ENCODE results near the gene PDPK1.
"Not testable (repeated sequence)": the region's sequence is repeated elsewhere in the genome, so short reads cannot be mapped to it uniquely, and the experiment has no call there.

PDPK1 gene

DNA sequence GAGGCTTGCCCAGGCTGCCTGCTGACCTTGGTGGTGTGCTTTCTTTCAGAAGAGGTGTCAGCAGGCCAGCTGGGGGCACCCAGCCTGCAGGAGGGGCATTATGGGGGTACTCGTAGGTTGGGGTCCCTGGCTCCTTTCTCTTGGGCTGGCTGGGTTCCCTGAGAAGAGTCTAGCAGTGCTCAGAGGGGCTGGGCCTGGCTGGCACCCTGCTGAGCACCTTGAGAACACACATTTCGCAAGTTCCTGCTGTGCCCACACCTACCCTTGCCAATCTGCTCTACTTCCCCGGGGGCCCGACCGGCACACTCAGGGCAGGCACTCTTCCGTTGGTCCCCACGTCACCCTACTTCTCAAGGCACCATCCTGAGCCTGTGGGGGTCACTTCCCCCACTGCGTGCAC is 11.7 kb upstream of the PDPK1 start:
- DNase-seq, result no peak

DNA sequence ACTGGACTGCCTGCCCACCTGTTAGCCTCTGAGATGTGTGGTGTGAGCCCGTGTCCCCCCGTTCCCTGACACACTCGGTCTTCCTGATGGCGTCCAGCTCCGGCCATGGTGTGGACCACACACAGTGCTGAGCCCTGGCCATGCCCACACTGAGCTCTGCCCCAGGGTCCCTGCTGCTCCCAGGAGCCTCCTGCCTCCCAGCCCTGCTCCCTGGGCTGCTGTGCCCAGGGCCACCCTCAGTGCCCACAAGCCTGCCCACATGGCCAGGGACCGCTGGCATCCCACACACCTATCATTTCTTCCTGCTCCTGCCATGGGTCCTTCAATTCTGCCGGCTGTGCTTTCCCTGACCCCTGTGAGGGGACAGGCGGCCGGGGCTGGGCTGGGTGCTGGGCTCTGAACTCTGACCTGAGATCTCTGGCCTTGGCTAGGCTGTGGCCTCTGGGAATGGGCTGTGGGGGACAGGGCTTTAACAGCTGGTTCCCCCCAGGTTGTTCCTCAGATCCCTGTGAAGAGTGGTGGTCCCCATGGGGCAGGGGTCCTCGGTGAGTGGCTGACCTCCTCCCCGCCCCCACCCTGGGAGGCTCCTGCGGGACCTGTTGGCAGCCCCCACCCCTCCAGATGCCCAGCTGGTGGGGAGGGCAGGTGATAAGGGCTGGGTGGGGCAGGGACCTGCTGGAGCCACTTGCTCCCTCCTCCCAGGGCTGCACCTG is 10.6 kb upstream of the PDPK1 start:
- DNase-seq, result no peak

DNA sequence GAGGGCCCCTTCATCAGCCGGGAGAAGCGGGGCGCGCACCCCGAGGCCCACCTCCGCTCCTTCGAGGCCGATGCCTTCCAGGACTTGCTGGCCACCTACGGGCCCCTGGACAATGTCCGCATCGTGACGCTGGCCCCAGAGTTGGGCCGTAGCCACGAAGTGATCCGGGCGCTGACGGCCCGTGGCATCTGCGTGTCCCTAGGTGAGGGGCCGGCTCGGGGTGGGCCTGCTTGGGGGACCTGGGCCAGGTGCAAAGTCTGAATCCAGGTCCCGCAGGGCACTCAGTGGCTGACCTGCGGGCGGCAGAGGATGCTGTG is 10.1 kb upstream of the PDPK1 start:
- no peak for DNase-seq

DNA sequence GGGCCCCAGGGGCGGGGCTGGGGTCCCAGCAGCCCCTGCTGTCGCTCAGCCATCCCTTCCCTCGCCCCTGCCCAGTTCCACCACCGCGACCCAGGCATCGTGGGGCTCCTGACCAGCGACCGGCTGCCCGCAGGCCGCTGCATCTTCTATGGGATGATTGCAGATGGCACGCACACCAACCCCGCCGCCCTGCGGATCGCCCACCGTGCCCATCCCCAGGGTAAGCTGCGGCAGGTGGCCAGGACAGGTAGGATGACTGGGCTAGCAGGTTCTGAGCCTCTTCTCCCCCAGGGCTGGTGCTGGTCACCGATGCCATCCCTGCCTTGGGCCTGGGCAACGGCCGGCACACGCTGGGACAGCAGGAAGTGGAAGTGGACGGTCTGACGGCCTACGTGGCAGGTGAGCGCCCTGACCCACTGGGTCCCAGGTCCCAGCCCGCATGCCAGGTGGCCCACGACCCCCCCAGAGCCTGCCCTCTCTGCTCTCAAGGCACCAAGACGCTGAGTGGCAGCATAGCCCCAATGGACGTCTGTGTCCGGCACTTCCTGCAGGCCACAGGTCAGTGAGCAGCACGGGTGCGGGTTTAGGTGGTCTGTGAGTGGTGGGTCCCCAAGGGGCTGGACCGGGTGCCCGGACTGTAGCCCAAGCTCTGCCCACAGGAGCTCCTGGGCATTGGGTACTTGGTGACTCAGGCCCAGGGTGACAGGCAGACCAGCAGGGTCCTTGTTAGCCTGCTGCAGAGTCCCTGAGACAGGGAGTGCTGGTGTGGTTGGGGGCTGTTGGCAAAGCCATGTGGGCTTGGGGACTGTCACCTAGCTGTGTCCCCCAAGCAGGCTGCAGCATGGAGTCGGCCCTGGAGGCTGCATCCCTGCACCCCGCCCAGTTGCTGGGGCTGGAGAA is 9.4 kb upstream of the PDPK1 start:
- DNase-seq, result no peak

DNA sequence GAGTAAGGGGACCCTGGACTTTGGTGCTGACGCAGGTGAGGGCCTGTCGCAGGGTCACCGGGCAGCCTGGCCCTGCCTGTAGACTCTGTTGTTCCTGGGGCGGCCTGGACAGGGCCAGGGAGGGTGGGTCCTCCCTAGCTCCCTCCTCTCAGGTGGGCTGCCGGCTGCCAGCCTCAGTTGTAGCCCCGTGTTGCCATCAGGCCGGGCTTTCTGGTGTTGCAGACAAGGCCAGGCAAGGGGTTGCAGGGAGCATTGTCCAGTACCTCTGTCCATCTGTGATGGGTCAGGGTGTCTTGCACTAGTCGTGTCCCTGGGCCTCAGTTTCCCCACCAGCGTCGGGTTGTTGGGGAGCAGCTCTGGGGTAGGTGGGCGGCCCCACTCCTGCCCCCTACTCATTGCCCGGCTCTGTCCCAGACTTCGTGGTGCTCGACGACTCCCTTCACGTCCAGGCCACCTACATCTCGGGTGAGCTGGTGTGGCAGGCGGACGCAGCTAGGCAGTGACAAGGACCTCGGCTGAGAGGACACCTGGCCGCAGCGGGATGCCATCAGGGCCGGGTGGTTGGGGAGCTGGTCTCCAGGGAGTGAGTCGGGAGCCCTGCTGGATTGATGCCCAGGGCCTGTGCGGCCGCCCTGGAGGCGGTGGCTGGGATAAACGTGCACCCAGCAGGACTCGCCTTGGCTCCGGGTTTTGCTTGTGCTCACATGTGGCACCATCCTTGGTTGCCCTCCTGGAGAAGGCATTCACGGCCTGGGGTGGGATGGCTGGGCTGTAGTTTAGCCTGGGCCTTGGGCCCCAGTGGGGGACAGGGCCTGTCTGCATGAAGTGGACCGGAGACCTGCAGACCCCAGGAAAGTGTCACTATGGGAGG is 8.5 kb upstream of the PDPK1 start:
- DNase-seq, result no peak

DNA sequence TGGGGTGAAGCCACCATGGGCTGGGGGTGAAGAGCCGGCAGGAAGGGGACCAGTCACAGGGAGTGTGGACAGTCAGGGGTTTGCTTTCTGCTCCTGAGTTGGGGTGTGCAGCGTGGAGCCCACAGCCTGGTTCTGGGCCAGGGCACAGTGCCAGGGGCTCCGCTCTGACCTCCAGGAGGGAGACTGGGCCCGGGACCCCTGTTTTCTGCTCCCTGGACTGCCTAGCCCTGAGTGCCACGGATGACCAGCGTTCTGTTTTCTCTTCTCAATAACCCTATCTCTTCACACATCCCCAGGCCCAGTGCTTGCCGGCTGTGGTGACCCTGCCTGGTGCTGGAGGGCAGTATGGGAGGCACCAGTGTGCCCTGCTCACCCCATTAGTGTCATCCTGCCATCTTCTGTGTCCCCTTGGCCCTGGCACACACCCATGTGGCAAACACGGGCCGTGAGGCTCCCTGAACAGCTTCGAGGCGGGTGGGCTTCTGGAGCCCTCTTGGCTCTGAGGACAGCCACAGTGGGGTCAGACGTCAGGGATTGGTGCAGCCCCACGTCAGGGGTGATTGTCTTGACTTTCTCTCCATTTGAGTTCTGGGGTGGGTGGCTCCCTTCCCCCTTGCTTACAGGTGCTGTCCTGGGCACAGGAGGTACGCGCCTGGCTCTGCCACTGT is 7.7 kb upstream of the PDPK1 start:
- no peak for DNase-seq

DNA sequence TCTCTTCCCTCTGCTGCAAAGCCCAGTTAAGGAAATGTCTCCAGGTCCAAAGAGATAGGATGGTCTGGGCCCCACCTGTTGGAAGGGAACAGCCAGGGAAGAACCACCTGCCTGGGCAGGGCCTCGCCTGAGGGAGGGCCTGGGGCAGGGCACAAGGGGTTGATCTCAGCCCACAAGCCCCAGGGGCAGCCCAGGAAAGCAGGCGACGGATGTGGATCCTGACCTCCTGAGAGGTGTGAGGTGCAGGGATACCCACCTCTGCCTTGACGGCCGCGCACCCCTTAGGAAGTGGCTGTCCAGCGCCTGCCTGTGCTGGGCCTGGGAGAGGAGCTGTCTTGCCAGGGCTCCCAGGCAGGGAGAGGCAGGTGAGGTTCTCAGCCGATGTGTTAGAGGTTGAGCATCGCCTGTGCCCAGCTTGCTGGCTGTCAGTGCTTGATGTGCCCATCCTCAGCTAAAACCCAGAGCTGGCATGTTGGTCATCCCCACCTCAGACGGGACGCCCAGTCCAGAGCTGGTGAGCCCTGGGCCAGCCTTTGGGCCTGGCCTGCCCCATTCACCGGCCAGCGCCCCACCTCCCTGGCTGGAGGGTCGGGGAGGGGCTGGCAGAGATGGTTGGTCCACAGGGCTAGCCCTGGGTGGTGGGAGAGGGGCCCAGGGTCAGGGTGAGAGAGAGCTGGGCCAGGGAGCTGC is 7.0 kb upstream of the PDPK1 start:
- no peak for DNase-seq

DNA sequence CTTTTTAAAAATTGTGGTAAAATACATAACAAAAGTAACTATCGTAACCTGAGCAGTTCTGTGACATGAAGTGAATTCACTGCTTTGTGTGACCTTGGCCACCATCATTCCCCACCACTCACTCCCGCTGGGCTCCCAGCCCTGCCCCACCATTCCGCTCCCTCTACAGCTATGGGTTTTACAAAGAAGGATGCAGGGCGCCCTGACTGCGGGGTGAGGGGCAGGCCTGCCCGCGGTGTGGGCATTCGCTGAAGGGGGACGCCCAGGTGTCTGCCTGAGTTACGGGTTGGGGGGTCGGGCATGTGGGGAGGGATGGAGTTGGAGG is 6.5 kb upstream of the PDPK1 start, which contains the start of gene CEMP1:
CEMP1 (minus strand) TSS at position 38 of the 325 bp plus-strand sequence. CDS start 335 bp downstream, outside the sequence.
- no peak for DNase-seq

DNA sequence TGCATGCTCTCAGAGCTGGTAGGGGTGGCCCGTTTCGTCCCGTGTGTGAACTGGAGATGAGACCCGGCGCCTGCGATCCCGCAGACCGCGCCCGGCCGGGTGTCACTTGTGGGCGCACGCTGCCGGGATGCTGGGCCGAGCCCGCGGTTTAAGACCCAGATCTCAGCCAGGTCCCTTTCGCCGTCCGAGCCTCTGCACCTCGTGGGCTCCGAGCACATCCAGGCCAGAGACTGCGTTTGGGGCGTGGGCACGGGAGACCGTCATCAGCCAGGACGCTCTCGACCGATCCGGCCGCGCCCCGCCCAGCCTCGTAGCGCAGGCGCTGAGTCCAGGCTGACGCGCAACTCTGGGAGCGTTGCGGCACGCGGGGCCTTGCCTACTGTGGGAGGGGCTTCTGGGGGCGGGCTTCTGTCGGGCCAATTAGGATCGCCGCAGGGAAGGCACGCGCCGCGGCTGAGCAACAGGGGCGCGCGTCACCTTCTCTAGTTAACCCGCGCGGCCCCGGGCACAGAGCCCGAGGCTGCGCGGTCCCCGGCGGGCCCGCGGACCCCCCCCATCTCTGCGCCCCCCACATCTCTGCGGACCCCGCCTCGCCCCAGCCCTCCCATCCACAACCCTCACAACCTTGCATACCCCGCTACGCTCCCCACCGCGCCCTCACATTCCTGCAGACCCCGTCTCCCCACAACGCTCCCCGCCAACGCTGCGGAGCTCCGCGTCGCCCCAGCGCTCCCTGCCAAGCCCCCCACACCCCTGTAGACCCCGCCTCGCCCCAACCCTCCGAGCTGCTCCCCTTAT is 5.9 kb upstream of the PDPK1 start:
- peak; percentile 82 for DNase-seq

DNA sequence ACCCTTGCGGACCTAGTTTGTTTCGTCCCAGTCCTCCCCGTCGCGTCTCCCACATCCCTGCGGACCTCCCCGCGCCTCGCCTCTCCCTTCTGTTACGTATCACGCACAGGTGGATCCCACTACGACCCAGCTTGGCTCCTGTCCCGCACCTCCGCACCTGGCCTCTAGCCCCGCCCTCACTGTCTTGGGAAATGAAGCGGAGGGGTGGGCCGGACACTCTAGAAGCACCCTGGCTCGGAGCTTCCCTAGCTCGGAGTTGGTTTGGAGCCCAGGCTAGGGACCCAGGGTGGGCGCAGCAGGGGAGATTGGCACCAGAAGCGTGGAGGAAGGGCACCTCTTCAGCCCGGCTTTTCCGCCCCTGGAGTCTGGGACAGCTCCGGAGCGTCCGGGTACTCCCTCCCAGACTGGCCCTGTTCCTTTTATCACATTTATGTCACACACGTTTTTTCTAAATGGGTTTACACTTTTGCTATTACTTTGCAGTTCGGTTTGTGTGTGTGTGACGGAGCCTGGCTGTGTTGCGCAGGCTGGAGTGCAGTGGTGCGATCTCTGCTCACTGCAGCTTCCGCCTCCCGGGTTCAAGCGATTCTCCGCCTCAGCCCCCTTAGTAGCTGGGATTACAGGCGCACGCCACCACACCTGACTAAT is 5.2 kb upstream of the PDPK1 start:
- no peak for DNase-seq

DNA sequence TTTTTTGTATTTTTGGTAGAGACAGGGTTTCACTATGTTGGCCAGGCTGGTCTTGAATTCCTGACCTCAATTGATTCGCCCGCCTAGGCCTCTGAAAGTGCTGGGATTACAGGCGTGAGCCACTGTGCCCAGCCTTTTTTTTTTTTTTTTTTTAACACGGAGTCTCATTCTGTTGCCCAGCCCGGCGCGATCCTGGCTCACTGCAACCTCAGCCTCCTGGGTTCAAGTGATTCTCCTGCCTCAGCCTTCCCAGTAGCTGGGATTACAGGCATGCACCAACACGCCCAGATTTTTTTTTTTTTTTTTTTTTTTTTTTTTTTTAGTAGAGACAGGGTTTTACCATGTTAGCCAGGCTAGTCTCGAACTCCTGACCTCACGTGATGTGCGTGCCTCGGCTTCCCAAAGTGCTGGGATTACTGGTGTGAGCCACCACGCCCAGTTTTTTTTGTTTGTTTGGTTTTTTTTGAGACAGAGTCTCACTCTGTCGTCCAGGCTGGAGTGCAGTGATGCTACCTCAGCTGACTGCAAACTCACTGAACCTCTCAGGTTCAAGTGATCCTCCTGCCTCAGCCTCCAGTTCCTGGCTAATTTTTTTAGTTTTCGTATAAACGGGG is 4.6 kb upstream of the PDPK1 start:
- DNase-seq, result not testable (repeated sequence)

DNA sequence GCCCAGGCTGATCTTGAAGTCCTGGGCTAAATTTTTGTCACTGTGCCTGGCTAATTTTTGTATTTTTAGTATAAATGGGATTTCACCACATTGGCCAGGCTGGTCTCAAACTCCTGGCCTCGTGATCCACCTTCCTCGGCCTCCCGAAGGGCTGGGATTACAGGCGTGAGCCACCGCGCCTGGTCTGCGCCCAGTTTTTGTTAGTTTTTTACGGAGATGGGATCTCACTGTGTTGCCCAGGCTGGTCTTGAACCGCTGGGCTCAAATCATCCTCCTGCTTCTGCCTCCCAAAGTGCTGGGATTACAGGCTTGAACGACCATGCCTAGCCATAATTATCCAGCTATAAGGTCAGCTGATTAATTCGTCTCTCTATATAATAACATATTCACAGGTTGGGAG is 3.9 kb upstream of the PDPK1 start:
- DNase-seq, result no peak

DNA sequence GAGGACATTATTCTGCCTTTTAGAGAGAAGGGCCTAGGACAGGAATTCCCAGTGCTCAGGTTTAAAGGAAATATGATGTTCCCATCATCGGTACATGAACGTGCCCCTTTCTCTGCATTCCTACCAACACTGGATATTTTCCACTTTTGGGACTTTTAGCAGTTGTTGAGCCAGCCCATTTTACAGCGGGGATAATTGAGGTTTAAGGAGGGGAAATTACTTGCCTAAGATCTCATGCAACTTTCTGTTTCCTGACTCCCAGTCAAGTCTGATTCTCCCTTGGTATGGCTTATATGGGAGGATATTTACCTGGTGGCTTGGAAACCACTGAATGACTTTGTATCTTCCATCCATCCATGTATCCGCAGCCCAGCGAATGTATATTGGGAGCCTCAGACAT is 3.5 kb upstream of the PDPK1 start:
- not testable (repeated sequence) for DNase-seq

DNA sequence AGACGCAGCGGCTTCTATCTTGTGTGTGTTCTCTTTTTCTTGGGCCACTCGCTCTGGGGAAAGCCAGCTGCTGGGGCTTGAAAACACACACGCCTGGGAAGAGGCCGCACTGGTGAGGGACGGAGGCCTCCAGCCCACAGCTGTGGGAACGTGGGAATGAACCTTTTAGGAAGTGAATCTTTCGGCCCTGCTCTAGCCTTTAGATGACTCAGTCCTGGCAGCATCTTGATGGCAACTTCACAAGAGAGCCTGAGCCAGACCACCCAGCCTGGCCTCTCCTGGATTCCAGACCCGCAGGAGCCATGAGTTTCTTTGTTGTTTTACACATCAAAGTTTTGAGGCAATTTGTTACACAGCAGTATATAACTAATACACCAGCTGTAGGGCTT is 2.2 kb upstream of the PDPK1 start:
- DNase-seq, result no peak

DNA sequence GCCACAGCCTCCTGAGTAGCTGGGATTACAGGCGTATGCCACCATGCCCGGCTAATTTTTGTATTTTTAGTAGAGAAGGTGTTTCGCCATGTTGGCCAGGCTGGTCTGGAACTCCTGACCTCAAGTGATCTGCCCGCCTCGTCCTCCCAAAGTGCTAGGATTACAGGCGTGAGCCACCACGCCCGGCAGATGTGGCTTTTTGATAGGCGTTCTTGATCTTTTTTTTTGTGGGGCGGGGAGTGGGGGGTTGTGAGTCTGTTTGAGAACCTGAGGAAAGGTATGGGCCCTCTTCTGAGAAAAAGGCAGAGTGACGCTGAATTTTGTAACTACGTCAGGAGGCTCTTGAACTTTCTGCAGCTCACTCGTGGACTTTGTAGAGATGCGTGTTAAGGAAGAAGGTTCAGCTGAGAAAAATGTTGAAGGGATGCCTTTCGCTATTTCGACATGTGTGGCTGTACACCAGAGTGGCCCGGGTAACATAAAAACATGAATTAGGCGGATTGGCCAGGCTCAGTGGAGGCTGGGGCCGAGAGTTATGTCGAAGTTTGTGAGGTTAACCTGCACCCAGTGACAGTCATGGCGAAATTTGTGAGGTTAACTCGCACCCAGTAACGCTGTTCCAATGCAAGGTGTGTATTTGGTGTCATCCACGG is 1.5 kb downstream of the PDPK1 start:
- not testable (repeated sequence) for DNase-seq

DNA sequence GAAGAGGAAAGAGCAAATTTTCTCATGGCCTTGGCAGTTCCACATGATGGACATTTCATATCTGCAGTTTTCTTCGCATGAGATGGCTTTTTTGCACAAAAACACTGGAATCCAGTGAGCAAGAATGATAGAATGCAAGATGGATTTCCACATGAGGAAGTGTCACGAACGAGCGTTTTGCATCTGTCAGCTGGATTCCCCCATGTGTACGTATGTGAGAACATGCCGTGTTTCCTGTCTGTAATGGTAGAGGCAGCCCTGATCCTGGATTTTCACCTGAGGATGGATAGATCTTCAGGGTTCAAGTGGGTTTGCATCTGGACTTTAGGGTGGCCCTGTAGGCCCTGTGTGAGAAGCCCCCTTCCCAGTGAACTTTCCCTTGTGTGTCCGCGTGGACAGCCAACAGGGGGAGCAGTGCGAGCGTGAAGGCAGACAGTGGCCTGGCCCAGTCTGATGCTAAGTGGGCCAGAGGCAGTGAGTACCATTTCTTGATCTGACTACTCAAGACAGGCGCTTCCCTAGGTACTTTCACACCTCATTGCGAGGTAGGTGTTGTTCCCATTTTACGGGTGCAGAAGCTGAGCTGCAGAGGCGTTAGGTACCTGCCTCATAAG is 2.1 kb downstream of the PDPK1 start:
- DNase-seq, result not testable (repeated sequence)

DNA sequence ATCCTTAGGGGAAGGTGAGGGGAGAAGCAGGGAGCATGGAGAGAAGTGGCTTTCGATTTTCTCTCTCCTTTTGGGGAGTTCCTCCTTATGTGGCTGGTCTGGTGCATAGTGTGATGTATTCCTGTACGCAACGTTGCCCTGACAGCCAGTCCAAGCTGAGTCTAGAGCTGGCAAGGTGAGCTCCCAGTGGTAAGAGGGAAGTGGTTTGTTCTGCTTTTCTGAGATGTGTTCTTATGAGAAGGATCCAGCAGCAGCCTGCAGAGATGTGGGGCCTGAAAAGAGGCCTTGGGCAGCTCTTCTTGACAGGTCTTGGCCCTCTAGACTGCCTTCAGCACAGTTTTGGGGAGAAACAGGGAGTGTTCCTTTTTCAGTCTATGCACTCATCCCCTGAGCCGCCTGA is 3.1 kb downstream of the PDPK1 start:
- not testable (repeated sequence) for DNase-seq

DNA sequence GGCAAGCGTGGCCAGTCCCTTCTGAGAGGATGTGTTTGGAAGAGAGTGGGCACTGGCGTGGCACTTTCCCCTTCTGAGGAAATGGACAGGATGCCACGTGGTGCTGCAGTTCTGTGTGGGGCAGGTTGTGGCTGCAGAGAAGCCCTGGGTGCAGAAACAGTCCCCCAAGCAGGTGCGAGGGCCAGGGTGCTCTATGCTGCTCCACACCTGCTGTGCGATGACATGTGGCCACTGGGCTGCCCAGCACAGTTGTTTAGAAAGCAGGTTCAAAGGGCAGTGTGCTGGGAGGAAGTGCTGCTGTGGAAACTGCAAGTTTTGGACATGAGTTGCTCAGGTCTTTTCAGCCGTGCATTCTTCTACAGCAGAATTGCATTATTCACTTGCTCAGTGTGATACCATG is 3.6 kb downstream of the PDPK1 start:
- DNase-seq, result not testable (repeated sequence)

DNA sequence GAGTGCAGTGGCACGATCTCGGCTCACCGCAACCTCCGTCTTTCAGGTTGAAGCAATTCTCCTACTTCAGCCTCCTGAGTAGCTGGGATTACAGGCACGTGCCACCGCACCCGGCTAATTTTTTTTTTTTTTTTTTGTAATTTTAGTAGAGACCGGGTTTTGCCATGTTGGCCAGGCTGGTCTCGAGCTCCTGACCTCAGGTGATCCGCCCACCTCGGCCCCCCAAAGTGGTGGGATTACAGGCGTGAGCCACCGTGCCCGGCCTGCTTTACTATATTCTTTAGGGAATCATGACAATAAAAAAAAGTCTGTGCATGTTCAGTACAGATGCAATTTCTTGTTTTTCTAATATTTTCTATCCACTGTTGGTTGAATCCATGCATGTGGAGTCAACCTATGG is 6.0 kb downstream of the PDPK1 start:
- not testable (repeated sequence) for DNase-seq
